Neural progenitor cell (in vitro differentiated cells): ENCODE measurements around the gene TRIM5. TPM values are rescaled to one million over a fixed set of nuclear protein-coding genes. Genes with fewer than 3 reads are reported as not detected.

Experiments used
- DNase-seq: peaks from one replicate; pipeline ENCODE4 v3.0.0-alpha.2; 2016; ENCODE audit warnings: low spot score
- H2AFZ ChIP-seq: fragments of 200-600 bp; sonication (generic); replicated peaks from 2 replicates; pipeline ENCODE4 v1.6.1; 2016; ENCODE audit warnings: antibody characterized with exemption
- H3F3A ChIP-seq: fragments of 200-600 bp; sonication (generic); 2 replicates; pipeline ENCODE4 v1.6.1; 2016; ENCODE audit warnings: antibody characterized with exemption, low read depth
- H3K27ac ChIP-seq: fragments of 200-600 bp; sonication (generic); 2 replicates; pipeline ENCODE4 v1.5.1; 2016; ENCODE audit warnings: mild to moderate bottlenecking
- H3K27me3 ChIP-seq: fragments of 200-600 bp; sonication (generic); 2 replicates; pipeline ENCODE4 v1.6.1; 2016; ENCODE audit warnings: mild to moderate bottlenecking, moderate library complexity
- H3K36me3 ChIP-seq: fragments of 200-600 bp; sonication (generic); 2 replicates; pipeline ENCODE4 v1.5.1; 2016
- H3K4me1 ChIP-seq: fragments of 200-600 bp; sonication (generic); 2 replicates; pipeline ENCODE4 v1.6.1; 2016; ENCODE audit warnings: mixed run types
- H3K4me2 ChIP-seq: fragments of 200-600 bp; sonication (generic); 2 replicates; pipeline ENCODE4 v1.6.1; 2016
- H3K4me3 ChIP-seq: fragments of 200-600 bp; sonication (generic); 2 replicates; pipeline ENCODE4 v1.5.1; 2016
- H3K79me2 ChIP-seq: fragments of 200-600 bp; sonication (generic); 2 replicates; pipeline ENCODE4 v1.6.1; 2016; ENCODE audit warnings: low read depth
- H3K9ac ChIP-seq: fragments of 200-600 bp; sonication (generic); 2 replicates; pipeline ENCODE4 v1.6.1; 2016
- H3K9me3 ChIP-seq: fragments of 200-600 bp; sonication (generic); 2 replicates; pipeline ENCODE4 v1.5.1; 2016; ENCODE audit warnings: low read depth
- H4K20me1 ChIP-seq: fragments of 200-600 bp; sonication (generic); 2 replicates; pipeline ENCODE4 v1.6.1; 2016; ENCODE audit warnings: low read depth
- H3K27ac Mint-ChIP-seq: 3 replicates; pipeline ENCODE4 v1.8.0; 2021; ENCODE audit warnings: mixed read lengths
- H3K27me3 Mint-ChIP-seq: 2 replicates; pipeline ENCODE4 v1.8.0; 2022; ENCODE audit warnings: low read depth, mild to moderate bottlenecking, inconsistent platforms, moderate library complexity, mixed read lengths; ENCODE audit not compliant: insufficient read depth
- H3K36me3 Mint-ChIP-seq: 3 replicates; pipeline ENCODE4 v1.8.0; 2021; ENCODE audit warnings: mixed read lengths
- H3K4me1 Mint-ChIP-seq: 3 replicates; pipeline ENCODE4 v1.8.0; 2021; ENCODE audit warnings: mixed read lengths
- H3K4me3 Mint-ChIP-seq: 3 replicates; pipeline ENCODE4 v1.8.0; 2021; ENCODE audit warnings: mild to moderate bottlenecking, moderate library complexity, mixed read lengths
- H3K9me3 Mint-ChIP-seq: 3 replicates; pipeline ENCODE4 v1.8.0; 2020; ENCODE audit warnings: mixed read lengths
- CTCF ChIP-seq: fragments of 200-600 bp; sonication (generic); IDR thresholded peaks from 2 replicates; pipeline ENCODE4 v1.5.1; 2017; ENCODE audit warnings: antibody characterized with exemption, mild to moderate bottlenecking
- EZH2 ChIP-seq: fragments of 200-600 bp; sonication (generic); IDR thresholded peaks from 2 replicates; pipeline ENCODE4 v1.6.1; 2017; ENCODE audit warnings: antibody characterized with exemption, mild to moderate bottlenecking, moderate library complexity
- EZH2phosphoT487 ChIP-seq: fragments of 200-600 bp; sonication (generic); IDR thresholded peaks from 2 replicates; pipeline ENCODE4 v1.6.1; 2017; ENCODE audit warnings: antibody characterized with exemption
- total RNA-seq: library from RNA; depleted of rRNA; stranded (reverse); fragments of >200 nt; gene quantifications from 2 replicates; pipeline ENCODE4 v1.2.3, GENCODE V29; 2015; ENCODE audit warnings: low replicate concordance

Gene TRIM5
- total RNA-seq, 1 donor from 2014 or later, result 24.5 TPM

- H3K27me3 Mint-ChIP-seq, result no peaks in the 10 kb centered on the region
- H3K36me3 ChIP-seq, result no peaks in the 10 kb centered on the region
- no peak within 1 kb of the TSS for H3K4me3 Mint-ChIP-seq
- H2AFZ ChIP-seq, result peak within 1 kb of the TSS; percentile 81
- no peaks in the 10 kb centered on the region for H4K20me1 ChIP-seq
- peak within 1 kb of the TSS; percentile 93 for H3K27ac ChIP-seq
- peak within 1 kb of the TSS; percentile 33 for H3K27ac Mint-ChIP-seq
- peak within 1 kb of the TSS; percentile 69 for H3K4me2 ChIP-seq
- peaks cover 17% of the 10 kb centered on the region for H3K79me2 ChIP-seq
- H3K4me3 ChIP-seq, result peak within 1 kb of the TSS; percentile 15
- H3K9me3 Mint-ChIP-seq, result no peaks in the 10 kb centered on the region
- H3K36me3 Mint-ChIP-seq, result no peaks in the 10 kb centered on the region
- no peaks in the 10 kb centered on the region for H3K27me3 ChIP-seq
- H3K4me1 ChIP-seq, result peaks cover 25% of the 10 kb centered on the region
- peaks cover 15% of the 10 kb centered on the region for H3K4me1 Mint-ChIP-seq
- H3K9ac ChIP-seq, result no peak within 1 kb of the TSS
- TF ChIP-seq EZH2 (no peak), EZH2phosphoT487 (no peak), CTCF (no peak)
- no peaks in the 10 kb centered on the region for H3K9me3 ChIP-seq
- DNase-seq, result peak; percentile 43
- peaks cover 37% of the 10 kb centered on the region for H3F3A ChIP-seq
Measured at GRCh38 chr11:5689551-5689983, 4.7 kb upstream of the TRIM5 start, which contains the start of gene TRIM22. TRIM22 (plus strand) TSS chr11:5689790; CDS start chr11:5696233, 6,443 bp downstream.

GRCh38 chr11:5688482-5688881, 3.6 kb upstream of the TRIM5 start:
- Mint-ChIP-seq H3K27ac (no peak overlapping the region), H3K4me3 (no peak overlapping the region), H3K4me1 (peaks cover 26% of the 10 kb centered on the region), H3K9me3 (peaks cover 6% of the 10 kb centered on the region), H3K36me3 (peaks cover 1% of the 10 kb centered on the region), H3K27me3 (no peaks in the 10 kb centered on the region)
- Histone ChIP-seq H3F3A (peaks cover 42% of the 10 kb centered on the region), H2AFZ (no peak overlapping the region), H3K9me3 (no peaks in the 10 kb centered on the region), H3K79me2 (peaks cover 26% of the 10 kb centered on the region), H3K9ac (no peak overlapping the region), H4K20me1 (no peaks in the 10 kb centered on the region), H3K36me3 (no peaks in the 10 kb centered on the region), H3K27ac (no peak overlapping the region), H3K4me1 (peaks cover 30% of the 10 kb centered on the region), H3K4me2 (no peak overlapping the region), H3K27me3 (no peaks in the 10 kb centered on the region), H3K4me3 (no peak overlapping the region)
- no peak for DNase-seq
- TF ChIP-seq CTCF (no peak), EZH2phosphoT487 (no peak), EZH2 (no peak)

- no peak overlapping the region for H3K27ac ChIP-seq
- no peak overlapping the region for H2AFZ ChIP-seq
- no peak overlapping the region for H3K4me3 ChIP-seq
- Mint-ChIP-seq H3K4me3 (no peak overlapping the region), H3K27me3 (no peaks in the 10 kb centered on the region), H3K9me3 (peaks cover 10% of the 10 kb centered on the region), H3K4me1 (peaks cover 31% of the 10 kb centered on the region), H3K36me3 (peaks cover 9% of the 10 kb centered on the region), H3K27ac (no peak overlapping the region)
- no peak for DNase-seq
- no peaks in the 10 kb centered on the region for H3K9me3 ChIP-seq
- no peaks in the 10 kb centered on the region for H4K20me1 ChIP-seq
- H3K9ac ChIP-seq, result no peak overlapping the region
- peaks cover 42% of the 10 kb centered on the region for H3F3A ChIP-seq
- no peaks in the 10 kb centered on the region for H3K27me3 ChIP-seq
- no peaks in the 10 kb centered on the region for H3K36me3 ChIP-seq
- no peak overlapping the region for H3K4me2 ChIP-seq
- H3K4me1 ChIP-seq, result peaks cover 30% of the 10 kb centered on the region
- peaks cover 17% of the 10 kb centered on the region for H3K79me2 ChIP-seq
- no peak for TF ChIP-seq CTCF
- no peak for TF ChIP-seq EZH2phosphoT487
- no peak for TF ChIP-seq EZH2
Measured at GRCh38 chr11:5686426-5686825, 1.6 kb upstream of the TRIM5 start.
